Fibroblast of lung (primary cell): ENCODE results near the gene MYO1A. TPM values are rescaled to one million over a fixed set of nuclear protein-coding genes. Genes with fewer than 3 reads are reported as not detected.

Experiments used
- DNase-seq, 2 donors: peaks; one replicate each; pipeline versions ENCODE4 v3.0.0 to v3.0.0-alpha.2; 2010; ENCODE audit warnings: low read depth in 2 of 2
- H2AFZ ChIP-seq: 2 replicates; pipeline ENCODE4 v1.5.1; 2012; ENCODE audit warnings: low read length, control low read depth, inconsistent platforms
- H3K27ac ChIP-seq: 2 replicates; pipeline ENCODE4 v1.5.1; 2011; ENCODE audit warnings: low read length, control low read depth; ENCODE audit not compliant: insufficient read depth
- H3K27me3 ChIP-seq: 2 replicates; pipeline ENCODE4 v1.5.1; 2011; ENCODE audit warnings: mild to moderate bottlenecking, low read length; ENCODE audit not compliant: control insufficient read depth, insufficient read depth
- H3K36me3 ChIP-seq: 2 replicates; pipeline ENCODE4 v1.5.1; 2011; ENCODE audit warnings: low read length; ENCODE audit not compliant: control insufficient read depth, insufficient read depth
- H3K4me1 ChIP-seq: 2 replicates; pipeline ENCODE4 v1.5.1; 2011; ENCODE audit warnings: low read length; ENCODE audit not compliant: control insufficient read depth, insufficient read depth; ENCODE audit errors: extremely low read depth
- H3K4me2 ChIP-seq: 2 replicates; pipeline ENCODE4 v1.5.1; 2011; ENCODE audit warnings: low read length, control low read depth; ENCODE audit not compliant: insufficient read depth; ENCODE audit errors: extremely low read depth
- H3K4me3 ChIP-seq, 4 experiments: fragments of 200-600 bp in 1 of 4; sonication (generic) in 1 of 4; replicated peaks in 1 of 4; 2 replicates each; pipeline ENCODE4 v1.5.1; 2011 to 2016; ENCODE audit warnings: low read length in 4 of 4, low read depth in 3 of 4, mild to moderate bottlenecking in 3 of 4, control low read depth in 2 of 4, inconsistent platforms in 1 of 4, mixed read lengths in 1 of 4; ENCODE audit not compliant: insufficient read depth in 1 of 4; ENCODE audit errors: control extremely low read depth in 1 of 4
- H3K79me2 ChIP-seq: 2 replicates; pipeline ENCODE4 v1.5.1; 2012; ENCODE audit warnings: mild to moderate bottlenecking, low read length, inconsistent platforms; ENCODE audit not compliant: control insufficient read depth, insufficient read depth
- H3K9ac ChIP-seq: 2 replicates; pipeline ENCODE4 v1.5.1; 2011; ENCODE audit warnings: mild to moderate bottlenecking, low read length, control low read depth; ENCODE audit not compliant: insufficient read depth
- H3K9me3 ChIP-seq: 2 replicates; pipeline ENCODE4 v1.5.1; 2012; ENCODE audit warnings: low read depth, low read length; ENCODE audit not compliant: control insufficient read depth, insufficient read depth
- H4K20me1 ChIP-seq: 2 replicates; pipeline ENCODE4 v1.5.1; 2011; ENCODE audit warnings: low read length; ENCODE audit not compliant: control insufficient read depth, insufficient read depth; ENCODE audit errors: extremely low read depth
- EZH2 ChIP-seq: IDR thresholded peaks from 2 replicates; pipeline ENCODE4 v1.5.1; 2012; ENCODE audit warnings: low read length, control low read depth, mild to moderate bottlenecking; ENCODE audit errors: missing control alignments
- polyA plus RNA-seq, 2 donors: library from polyadenylated mRNA; depleted of rRNA in 1 of 2; stranded (reverse) in 1 of 2; unstranded in 1 of 2; fragments of >200 nt; gene quantifications; 2 replicates each; pipeline ENCODE4 v1.2.1, GENCODE V29; 2011 to 2012; ENCODE audit warnings: missing spikeins in 1 of 2
- total RNA-seq: library from RNA; depleted of rRNA; stranded (reverse); fragments of >200 nt; gene quantifications from 2 replicates; pipeline ENCODE4 v1.2.1, GENCODE V29; 2014
- TF ChIP-seq, protein P1 (sequence below), 2 donors: IDR thresholded peaks in 1 of 2; conservative IDR thresholded peaks in 1 of 2; 1 replicate in 1 of 2; 2 replicates in 1 of 2; pipeline ENCODE4 v1.5.1; 2011 to 2012; ENCODE audit warnings: low read length in 2 of 2, control low read depth in 1 of 2, inconsistent platforms in 1 of 2, low read depth in 1 of 2, mild to moderate bottlenecking in 1 of 2

The MYO1A gene
- total and polyA plus RNA-seq, 2 donors (not counting 1 experiment from before 2014, with no cell fraction given): 0.01 to 0.17 TPM

DNA sequence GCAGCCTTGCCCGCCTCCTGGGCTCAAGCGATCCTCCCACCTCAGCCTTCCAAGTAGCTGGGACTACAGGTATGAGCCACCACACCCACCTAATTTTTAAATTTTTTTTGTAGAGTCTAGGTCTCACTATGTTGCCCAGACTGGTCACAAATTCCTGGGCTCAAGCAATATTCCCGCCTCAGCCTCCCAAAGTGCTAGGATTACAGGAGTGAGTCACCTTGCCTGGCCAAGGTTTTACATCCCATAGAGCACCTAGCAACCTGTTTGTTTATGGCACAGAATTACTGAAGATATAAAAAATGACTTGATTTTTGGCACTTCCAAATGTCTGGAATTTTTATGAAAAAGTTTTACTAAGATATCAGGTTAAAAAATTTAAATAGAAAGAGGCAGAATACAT, 16.5 kb downstream of the MYO1A start:
- Histone ChIP-seq H3K4me3 (no peak overlapping the region), H3K4me1 (no peaks in the 10 kb centered on the region), H2AFZ (no peak overlapping the region), H3K79me2 (no peaks in the 10 kb centered on the region), H3K9ac (no peak overlapping the region), H3K9me3 (no peaks in the 10 kb centered on the region), H3K4me2 (no peak overlapping the region), H3K27ac (no peak overlapping the region), H4K20me1 (no peaks in the 10 kb centered on the region), H3K36me3 (no peaks in the 10 kb centered on the region), H3K27me3 (peaks cover 30% of the 10 kb centered on the region)
- DNase-seq: no peak
- TF ChIP-seq, protein P1, sequence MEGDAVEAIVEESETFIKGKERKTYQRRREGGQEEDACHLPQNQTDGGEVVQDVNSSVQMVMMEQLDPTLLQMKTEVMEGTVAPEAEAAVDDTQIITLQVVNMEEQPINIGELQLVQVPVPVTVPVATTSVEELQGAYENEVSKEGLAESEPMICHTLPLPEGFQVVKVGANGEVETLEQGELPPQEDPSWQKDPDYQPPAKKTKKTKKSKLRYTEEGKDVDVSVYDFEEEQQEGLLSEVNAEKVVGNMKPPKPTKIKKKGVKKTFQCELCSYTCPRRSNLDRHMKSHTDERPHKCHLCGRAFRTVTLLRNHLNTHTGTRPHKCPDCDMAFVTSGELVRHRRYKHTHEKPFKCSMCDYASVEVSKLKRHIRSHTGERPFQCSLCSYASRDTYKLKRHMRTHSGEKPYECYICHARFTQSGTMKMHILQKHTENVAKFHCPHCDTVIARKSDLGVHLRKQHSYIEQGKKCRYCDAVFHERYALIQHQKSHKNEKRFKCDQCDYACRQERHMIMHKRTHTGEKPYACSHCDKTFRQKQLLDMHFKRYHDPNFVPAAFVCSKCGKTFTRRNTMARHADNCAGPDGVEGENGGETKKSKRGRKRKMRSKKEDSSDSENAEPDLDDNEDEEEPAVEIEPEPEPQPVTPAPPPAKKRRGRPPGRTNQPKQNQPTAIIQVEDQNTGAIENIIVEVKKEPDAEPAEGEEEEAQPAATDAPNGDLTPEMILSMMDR (conservative IDR thresholded peaks at IDR 0.05 in 1 of 2, IDR thresholded peaks at IDR 0.05 in 1 of 2; ENCODE audit: low read depth in 1 of 2, low read length in 2 of 2): no peak
- no peak for TF ChIP-seq EZH2

DNA sequence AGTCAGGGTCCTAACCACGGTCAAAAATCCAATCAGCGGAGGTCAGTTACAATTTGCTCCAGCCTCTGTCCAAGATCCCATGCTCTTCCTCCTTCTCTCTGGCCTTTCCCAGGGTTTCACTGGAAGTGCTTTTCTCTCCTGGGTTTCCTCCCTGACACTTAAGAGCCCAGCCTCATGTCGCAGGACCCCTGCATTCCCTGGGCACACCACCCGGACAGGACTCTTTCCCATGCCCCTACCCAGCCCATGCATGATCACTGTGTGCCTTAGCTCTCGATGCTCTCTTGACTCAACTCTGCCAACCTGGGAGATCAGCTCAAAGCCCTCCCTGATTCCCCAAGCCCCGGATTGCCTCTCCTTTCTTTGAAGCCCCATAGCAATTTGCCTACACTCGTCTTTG, 18.1 kb downstream of the MYO1A start:
- no peaks in the 10 kb centered on the region for H3K79me2 ChIP-seq
- no peaks in the 10 kb centered on the region for H4K20me1 ChIP-seq
- no peak for DNase-seq
- no peak overlapping the region for H3K27ac ChIP-seq
- no peak overlapping the region for H2AFZ ChIP-seq
- no peaks in the 10 kb centered on the region for H3K4me1 ChIP-seq
- no peak overlapping the region for H3K9ac ChIP-seq
- no peak overlapping the region for H3K4me3 ChIP-seq
- no peaks in the 10 kb centered on the region for H3K9me3 ChIP-seq
- H3K27me3 ChIP-seq: peaks cover 36% of the 10 kb centered on the region
- H3K36me3 ChIP-seq: no peaks in the 10 kb centered on the region
- H3K4me2 ChIP-seq: no peak overlapping the region
- TF ChIP-seq EZH2: no peak
- TF ChIP-seq, protein P1 (conservative IDR thresholded peaks at IDR 0.05 in 1 of 2, IDR thresholded peaks at IDR 0.05 in 1 of 2; ENCODE audit: low read depth in 1 of 2, low read length in 2 of 2): no peak

DNA sequence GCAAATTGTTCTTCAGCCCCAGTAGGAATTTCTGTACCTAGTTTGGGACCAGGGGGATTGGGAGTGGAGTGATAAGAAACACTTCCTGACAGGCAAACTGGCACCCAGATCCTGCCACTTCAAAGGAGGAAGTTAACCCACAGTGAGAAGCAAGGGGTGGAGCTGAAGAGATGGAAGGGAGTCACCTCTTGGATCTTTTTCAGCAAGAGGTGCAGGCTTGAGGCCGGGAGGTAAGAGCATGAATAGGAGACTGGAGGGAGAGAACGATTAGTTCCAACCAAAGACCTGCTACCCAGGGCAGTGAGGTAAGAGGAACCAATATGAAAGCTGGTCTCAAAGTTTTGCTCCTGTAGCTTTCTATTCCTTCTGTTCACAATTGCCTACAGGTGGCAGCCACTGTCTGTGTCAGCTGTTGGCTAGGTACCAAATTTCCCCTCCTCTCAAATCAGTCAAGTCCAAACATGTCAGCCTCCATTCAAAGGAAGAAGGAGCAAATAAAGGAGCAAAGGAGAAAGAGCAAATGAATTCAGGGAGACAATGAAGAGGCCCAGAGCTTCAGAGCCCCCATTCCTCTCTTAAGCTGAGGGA, 18.7 kb downstream of the MYO1A start:
- H2AFZ ChIP-seq: no peak overlapping the region
- no peaks in the 10 kb centered on the region for H4K20me1 ChIP-seq
- no peak overlapping the region for H3K27ac ChIP-seq
- no peaks in the 10 kb centered on the region for H3K36me3 ChIP-seq
- H3K27me3 ChIP-seq: peaks cover 38% of the 10 kb centered on the region
- H3K9ac ChIP-seq: no peak overlapping the region
- DNase-seq: no peak
- H3K4me3 ChIP-seq: no peak overlapping the region
- no peaks in the 10 kb centered on the region for H3K9me3 ChIP-seq
- TF ChIP-seq, protein P1 (conservative IDR thresholded peaks at IDR 0.05 in 1 of 2, IDR thresholded peaks at IDR 0.05 in 1 of 2; ENCODE audit: low read depth in 1 of 2, low read length in 2 of 2): no peak
- no peak for TF ChIP-seq EZH2
- no peaks in the 10 kb centered on the region for H3K79me2 ChIP-seq
- H3K4me1 ChIP-seq: no peaks in the 10 kb centered on the region
- H3K4me2 ChIP-seq: no peak overlapping the region
